ENCODE results near the gene TBC1D8. TPM values are rescaled to one million over a fixed set of nuclear protein-coding genes. Genes with fewer than 3 reads are reported as not detected.

TBC1D8 gene
- total RNA-seq, 1 experiment from 2014 or later: 51.7 TPM

DNA sequence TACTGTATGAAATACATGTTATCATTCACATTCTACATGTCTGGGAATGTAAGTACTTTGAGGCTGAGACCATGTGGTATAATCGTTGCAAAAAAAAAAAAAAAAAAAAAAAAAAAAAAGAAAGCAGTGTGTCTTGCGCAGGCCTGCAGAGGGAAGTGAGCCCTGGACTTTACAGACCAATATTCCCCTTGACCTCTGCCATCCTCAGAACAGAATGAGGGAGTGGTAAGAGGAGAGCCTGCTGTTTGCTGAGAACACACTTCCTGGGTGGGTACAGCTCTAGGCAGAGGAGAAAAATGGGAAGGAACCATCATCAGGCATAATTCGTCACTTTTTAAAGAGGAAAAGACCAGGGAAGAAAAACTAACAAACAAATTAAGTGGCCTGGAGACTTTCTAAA lies 28.8 kb upstream of the TBC1D8 start (continued):
- TF ChIP-seq, protein P1, sequence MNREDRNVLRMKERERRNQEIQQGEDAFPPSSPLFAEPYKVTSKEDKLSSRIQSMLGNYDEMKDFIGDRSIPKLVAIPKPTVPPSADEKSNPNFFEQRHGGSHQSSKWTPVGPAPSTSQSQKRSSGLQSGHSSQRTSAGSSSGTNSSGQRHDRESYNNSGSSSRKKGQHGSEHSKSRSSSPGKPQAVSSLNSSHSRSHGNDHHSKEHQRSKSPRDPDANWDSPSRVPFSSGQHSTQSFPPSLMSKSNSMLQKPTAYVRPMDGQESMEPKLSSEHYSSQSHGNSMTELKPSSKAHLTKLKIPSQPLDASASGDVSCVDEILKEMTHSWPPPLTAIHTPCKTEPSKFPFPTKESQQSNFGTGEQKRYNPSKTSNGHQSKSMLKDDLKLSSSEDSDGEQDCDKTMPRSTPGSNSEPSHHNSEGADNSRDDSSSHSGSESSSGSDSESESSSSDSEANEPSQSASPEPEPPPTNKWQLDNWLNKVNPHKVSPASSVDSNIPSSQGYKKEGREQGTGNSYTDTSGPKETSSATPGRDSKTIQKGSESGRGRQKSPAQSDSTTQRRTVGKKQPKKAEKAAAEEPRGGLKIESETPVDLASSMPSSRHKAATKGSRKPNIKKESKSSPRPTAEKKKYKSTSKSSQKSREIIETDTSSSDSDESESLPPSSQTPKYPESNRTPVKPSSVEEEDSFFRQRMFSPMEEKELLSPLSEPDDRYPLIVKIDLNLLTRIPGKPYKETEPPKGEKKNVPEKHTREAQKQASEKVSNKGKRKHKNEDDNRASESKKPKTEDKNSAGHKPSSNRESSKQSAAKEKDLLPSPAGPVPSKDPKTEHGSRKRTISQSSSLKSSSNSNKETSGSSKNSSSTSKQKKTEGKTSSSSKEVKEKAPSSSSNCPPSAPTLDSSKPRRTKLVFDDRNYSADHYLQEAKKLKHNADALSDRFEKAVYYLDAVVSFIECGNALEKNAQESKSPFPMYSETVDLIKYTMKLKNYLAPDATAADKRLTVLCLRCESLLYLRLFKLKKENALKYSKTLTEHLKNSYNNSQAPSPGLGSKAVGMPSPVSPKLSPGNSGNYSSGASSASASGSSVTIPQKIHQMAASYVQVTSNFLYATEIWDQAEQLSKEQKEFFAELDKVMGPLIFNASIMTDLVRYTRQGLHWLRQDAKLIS (CRISPR knock-in tag; IDR thresholded peaks at IDR 0.05; ENCODE audit: borderline replicate concordance): no peak
- TF ChIP-seq SP1 (CRISPR knock-in tag; conservative IDR thresholded peaks at IDR 0.05): no peak
- TF ChIP-seq, protein P2, sequence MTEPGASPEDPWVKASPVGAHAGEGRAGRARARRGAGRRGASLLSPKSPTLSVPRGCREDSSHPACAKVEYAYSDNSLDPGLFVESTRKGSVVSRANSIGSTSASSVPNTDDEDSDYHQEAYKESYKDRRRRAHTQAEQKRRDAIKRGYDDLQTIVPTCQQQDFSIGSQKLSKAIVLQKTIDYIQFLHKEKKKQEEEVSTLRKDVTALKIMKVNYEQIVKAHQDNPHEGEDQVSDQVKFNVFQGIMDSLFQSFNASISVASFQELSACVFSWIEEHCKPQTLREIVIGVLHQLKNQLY (CRISPR knock-in tag; IDR thresholded peaks at IDR 0.05): no peak
- TF ChIP-seq ZNF121 (CRISPR knock-in tag; IDR thresholded peaks at IDR 0.05): no peak
- TF ChIP-seq CREM (CRISPR knock-in tag; IDR thresholded peaks at IDR 0.05): no peak
- no peak for TF ChIP-seq TEAD4 (CRISPR knock-in tag; IDR thresholded peaks at IDR 0.05)
- TF ChIP-seq RELA (CRISPR knock-in tag; IDR thresholded peaks at IDR 0.05; ENCODE audit: borderline replicate concordance): no peak
- TF ChIP-seq, protein P3, sequence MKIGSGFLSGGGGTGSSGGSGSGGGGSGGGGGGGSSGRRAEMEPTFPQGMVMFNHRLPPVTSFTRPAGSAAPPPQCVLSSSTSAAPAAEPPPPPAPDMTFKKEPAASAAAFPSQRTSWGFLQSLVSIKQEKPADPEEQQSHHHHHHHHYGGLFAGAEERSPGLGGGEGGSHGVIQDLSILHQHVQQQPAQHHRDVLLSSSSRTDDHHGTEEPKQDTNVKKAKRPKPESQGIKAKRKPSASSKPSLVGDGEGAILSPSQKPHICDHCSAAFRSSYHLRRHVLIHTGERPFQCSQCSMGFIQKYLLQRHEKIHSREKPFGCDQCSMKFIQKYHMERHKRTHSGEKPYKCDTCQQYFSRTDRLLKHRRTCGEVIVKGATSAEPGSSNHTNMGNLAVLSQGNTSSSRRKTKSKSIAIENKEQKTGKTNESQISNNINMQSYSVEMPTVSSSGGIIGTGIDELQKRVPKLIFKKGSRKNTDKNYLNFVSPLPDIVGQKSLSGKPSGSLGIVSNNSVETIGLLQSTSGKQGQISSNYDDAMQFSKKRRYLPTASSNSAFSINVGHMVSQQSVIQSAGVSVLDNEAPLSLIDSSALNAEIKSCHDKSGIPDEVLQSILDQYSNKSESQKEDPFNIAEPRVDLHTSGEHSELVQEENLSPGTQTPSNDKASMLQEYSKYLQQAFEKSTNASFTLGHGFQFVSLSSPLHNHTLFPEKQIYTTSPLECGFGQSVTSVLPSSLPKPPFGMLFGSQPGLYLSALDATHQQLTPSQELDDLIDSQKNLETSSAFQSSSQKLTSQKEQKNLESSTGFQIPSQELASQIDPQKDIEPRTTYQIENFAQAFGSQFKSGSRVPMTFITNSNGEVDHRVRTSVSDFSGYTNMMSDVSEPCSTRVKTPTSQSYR (CRISPR knock-in tag; IDR thresholded peaks at IDR 0.05): no peak
- no peak for TF ChIP-seq ZNF232 (CRISPR knock-in tag; IDR thresholded peaks at IDR 0.05)
- no peak for TF ChIP-seq TCF7 (CRISPR knock-in tag; IDR thresholded peaks at IDR 0.05; ENCODE audit: low read depth)
- no peak for TF ChIP-seq ZNF423 (CRISPR knock-in tag; IDR thresholded peaks at IDR 0.05)

DNA sequence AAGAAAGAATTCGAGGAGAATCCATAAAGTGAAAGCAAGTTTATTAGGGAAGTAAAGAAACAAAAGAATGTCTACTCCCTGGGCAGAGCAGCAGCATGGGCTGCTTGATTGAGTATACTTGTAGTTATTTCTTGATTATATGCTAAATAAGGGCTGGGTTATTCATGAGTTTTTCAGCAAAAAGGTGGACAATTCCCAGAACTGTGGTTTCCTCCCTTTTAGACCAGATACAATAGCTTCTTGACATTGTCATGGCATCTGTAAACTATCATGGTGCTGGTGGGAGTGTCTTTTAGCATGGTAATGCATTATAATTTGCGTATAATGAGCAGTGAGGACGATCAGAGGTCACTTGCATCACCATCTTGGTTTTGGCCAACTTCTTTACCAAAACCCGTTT lies 25.6 kb upstream of the TBC1D8 start:
- TF ChIP-seq, protein P4, sequence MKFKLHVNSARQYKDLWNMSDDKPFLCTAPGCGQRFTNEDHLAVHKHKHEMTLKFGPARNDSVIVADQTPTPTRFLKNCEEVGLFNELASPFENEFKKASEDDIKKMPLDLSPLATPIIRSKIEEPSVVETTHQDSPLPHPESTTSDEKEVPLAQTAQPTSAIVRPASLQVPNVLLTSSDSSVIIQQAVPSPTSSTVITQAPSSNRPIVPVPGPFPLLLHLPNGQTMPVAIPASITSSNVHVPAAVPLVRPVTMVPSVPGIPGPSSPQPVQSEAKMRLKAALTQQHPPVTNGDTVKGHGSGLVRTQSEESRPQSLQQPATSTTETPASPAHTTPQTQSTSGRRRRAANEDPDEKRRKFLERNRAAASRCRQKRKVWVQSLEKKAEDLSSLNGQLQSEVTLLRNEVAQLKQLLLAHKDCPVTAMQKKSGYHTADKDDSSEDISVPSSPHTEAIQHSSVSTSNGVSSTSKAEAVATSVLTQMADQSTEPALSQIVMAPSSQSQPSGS (CRISPR knock-in tag; IDR thresholded peaks at IDR 0.05; ENCODE audit: borderline replicate concordance, low read depth): no peak
- TF ChIP-seq ZNF121 (CRISPR knock-in tag; IDR thresholded peaks at IDR 0.05): no peak
- no peak for TF ChIP-seq TEAD1 (CRISPR knock-in tag; IDR thresholded peaks at IDR 0.05)
- no peak for TF ChIP-seq FOXP1 (CRISPR knock-in tag; IDR thresholded peaks at IDR 0.05; ENCODE audit: borderline replicate concordance)
- TF ChIP-seq SOX15 (CRISPR knock-in tag; IDR thresholded peaks at IDR 0.05): no peak
- TF ChIP-seq, protein P5, sequence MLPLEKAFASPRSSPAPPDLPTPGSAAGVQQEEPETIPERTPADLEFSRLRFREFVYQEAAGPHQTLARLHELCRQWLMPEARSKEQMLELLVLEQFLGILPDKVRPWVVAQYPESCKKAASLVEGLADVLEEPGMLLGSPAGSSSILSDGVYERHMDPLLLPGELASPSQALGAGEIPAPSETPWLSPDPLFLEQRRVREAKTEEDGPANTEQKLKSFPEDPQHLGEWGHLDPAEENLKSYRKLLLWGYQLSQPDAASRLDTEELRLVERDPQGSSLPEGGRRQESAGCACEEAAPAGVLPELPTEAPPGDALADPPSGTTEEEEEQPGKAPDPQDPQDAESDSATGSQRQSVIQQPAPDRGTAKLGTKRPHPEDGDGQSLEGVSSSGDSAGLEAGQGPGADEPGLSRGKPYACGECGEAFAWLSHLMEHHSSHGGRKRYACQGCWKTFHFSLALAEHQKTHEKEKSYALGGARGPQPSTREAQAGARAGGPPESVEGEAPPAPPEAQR (CRISPR knock-in tag; IDR thresholded peaks at IDR 0.05): no peak
- Mint-ChIP-seq H3K27me3 (ENCODE audit: low read depth) (no peaks in the 10 kb centered on the region; the same call in 1 of the 2 replicates), H3K4me3 (no peak overlapping the region), H3K4me1 (no peaks in the 10 kb centered on the region), H3K27ac (no peak overlapping the region), H3K36me3 (peaks cover 14% of the 10 kb centered on the region), H3K9me3 (peaks cover 44% of the 10 kb centered on the region)
- CTCF ChIA-PET: interaction anchor here (2.0 kb wide), 1 partner anchor 12 kb away, joined by 7 read pairs; no protein-coding TSS in a partner anchor
- POLR2A ChIA-PET: no interaction called here
- DNase-seq (ENCODE audit: low spot score) (no peak), ATAC-seq (no peak)
